ENCODE measurements around the gene CALCOCO1. TPM values are rescaled to one million over a fixed set of nuclear protein-coding genes. Genes with fewer than 3 reads are reported as not detected.

CALCOCO1 gene
- total and polyA plus RNA-seq, 2 of the 8 experiments (the other 6 are each of a cell fraction or from before 2014, with no cell fraction given), result 20.3 to 39.3 TPM

DNA sequence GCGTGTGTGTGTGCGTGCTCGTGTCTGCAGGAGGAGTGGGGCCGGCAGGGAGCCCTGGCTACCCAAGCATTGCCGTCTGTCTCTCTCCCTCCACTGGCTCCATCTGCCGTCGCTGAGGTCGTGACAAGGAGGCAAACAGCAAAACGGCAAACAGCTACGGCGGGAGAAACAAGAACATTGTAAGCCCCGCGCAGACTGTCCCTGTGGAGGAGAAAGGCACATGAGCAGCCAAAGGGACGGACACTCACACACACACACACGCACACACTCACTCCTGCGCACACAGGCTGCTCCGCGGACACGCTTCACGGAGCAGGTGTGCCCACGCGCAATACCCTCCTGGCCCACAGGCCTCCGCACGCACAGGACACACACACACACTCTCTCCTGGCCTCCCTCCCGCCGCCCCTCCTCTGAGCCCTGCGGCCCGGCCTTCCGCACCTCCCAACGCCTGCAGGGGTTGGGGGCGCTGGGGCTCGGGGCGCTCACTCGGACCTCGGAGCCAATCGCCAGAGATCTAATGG is 23.6 kb upstream of the CALCOCO1 start (continued):
- peak; percentile 5; the same call in 1 of the 2 replicates for TF ChIP-seq BACH1 (IDR thresholded peaks at IDR 0.05; ENCODE audit: low read length)
- TF ChIP-seq KDM5A (IDR thresholded peaks at IDR 0.05; ENCODE audit: low read length), result no peak
- no peak for TF ChIP-seq MAFK (IDR thresholded peaks at IDR 0.05; ENCODE audit: low read depth, low read length)
- peak; percentile 48 for TF ChIP-seq RNF2 (IDR thresholded peaks at IDR 0.05; ENCODE audit: borderline replicate concordance, low read depth, low read length, missing control alignments, poor library complexity, severe bottlenecking)
- no peak for TF ChIP-seq CREB1 (IDR thresholded peaks at IDR 0.05)
